Stimulated activated CD4-positive, alpha-beta T cell treated with anti-CD3 and anti-CD28 coated beads, Interleukin-2, amount 100 ng/mL, for 24 hours (primary cell): ENCODE measurements around the gene GNL3.
"Not testable (repeated sequence)": the region's sequence is repeated elsewhere in the genome, so short reads cannot be mapped to it uniquely, and the experiment has no call there.

Experiments
- DNase-seq, 2 donors: peaks; one replicate each; pipeline ENCODE4 v3.0.0-alpha.2; 2020

Gene GNL3

DNA sequence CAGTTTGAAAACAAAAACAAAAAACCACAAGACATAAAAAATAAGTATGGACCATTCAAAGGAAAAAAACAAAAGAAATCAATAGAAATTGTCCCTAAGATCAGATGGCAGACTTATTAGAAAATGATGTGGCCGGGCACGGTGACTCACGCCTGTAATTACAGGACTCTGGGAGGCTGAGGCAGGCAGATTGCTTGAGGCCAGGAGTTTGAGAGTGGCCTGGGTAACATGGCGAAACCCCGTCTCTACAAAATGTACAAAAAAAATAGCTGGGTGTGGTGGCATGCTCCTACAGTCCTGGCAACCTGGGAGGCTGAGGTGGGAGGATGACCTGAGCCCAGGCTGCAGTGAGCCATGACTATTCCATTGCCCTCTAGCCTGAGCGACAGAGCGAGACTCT lies 36.7 kb downstream of the GNL3 start:
- no peak for DNase-seq

DNA sequence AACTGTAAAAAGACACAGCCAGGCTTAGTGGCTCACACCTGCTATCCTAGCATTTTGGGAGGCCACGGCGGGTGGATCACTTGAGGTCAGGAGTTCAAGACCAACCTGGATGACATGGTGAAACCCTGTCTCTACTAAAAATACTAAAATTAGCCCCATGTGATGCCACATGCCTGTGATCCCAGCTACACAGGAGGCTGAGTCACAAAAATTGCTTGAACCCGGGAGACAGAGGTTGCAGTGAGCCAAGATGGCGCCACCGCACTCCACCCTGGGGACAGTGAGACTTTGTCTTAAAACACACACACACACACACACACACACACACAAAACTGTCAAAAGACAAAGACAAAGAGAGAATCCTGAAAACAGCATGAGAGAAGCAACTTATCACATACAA lies 38.1 kb downstream of the GNL3 start:
- no peak for DNase-seq

DNA sequence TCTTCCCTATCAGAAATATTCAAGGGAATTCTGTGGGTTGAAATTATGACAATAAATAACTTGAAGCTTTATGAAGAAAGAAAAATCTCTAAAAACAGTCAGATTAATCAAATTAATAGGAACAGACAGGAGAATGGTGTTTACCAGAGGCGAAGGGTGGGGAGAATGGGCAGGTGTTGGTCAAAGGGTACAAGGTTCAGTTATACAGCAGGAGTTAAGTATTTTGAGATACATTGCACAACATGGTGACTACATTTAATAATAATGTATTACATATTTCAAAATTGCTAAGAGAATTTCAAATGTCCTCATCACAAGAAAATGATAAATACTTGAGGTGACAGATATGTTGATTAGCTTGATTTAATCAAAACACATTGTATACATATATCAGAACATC lies 38.7 kb downstream of the GNL3 start:
- no peak for DNase-seq

DNA sequence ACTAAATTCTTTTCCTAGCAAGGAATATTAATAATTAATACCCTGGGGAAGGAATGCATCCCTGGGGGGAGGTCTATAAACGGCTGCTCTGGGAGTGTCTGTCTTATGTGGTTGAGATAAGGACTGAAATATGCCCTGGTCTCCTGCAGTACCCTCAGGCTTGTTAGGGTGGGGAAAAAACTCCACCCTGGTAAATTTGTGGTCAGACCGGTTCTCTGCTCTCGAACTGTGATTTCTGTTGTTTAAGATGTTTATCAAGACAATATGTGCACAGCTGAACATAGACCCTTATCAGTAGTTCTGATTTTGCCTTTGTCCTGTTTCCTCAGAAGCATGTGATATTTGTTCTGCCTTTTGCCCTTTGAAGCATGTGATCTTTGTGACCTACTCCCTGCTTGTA lies 42.9 kb downstream of the GNL3 start:
- not testable (repeated sequence) for DNase-seq

DNA sequence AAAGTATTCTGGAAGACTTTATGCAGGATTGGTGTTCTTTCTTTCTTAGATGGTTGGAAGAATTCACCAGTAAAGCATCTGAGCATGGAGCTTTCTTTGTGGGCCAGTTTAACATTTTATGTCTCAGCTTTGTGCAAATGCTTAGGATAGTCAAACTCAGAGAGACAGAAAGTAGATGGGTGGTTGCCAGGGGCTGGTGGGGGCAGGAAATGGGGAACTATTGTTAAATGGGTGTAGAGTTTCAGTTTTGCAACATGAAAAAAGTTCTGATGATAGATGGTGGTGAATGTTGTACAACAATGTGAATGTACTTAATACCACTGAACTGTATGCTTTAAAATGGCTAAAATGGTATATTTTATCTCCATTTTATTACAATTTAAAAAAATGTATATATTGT lies 44.8 kb downstream of the GNL3 start:
- no peak for DNase-seq

DNA sequence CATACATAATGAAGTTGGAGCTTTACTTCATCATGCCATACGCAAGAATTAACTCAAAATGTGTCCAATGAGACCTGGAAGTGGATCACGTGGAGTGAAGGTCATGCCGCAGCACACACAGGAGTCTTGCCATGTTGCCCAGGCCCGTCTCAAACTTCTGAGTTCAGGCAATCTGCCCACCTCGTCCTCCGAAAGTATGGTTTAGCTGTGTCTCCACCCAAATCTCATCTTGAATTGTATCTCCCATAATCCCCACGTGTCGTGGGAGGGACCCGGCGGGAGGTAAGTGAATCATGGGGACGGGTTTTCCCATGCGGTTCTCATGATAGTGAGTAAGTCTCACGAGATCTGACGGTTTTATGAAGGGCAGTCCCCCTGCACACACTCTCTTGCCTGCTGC lies 45.8 kb downstream of the GNL3 start:
- DNase-seq, result no peak

DNA sequence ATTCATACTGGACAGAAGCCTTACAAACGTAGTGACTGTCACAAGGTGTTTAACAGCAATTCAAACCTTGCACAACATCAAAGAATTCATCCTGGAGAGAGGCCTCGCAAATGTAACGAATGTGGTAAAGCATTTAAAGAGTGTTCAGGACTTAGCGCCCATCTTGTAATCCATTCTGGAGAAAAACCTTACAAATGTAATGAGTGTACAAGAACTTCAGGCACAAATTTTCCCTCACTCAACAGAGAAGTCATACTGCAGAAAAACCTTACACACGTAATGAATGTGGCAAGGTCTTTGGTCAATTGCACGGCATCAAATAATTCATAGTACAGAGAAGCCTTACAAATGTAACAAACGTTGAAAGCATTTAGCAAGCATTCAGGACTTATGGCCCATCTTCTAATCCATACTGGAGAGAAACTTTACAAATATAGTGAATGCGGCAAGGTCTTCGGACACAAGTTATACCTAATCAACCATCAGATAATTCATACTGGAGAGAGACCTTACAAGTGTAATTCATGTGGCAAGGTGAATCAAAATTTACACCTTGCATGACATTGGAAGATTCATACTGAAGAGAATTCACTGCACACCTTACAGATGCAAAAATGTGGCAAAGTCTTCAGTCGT lies 47.5 kb downstream of the GNL3 start:
- DNase-seq, result no peak

DNA sequence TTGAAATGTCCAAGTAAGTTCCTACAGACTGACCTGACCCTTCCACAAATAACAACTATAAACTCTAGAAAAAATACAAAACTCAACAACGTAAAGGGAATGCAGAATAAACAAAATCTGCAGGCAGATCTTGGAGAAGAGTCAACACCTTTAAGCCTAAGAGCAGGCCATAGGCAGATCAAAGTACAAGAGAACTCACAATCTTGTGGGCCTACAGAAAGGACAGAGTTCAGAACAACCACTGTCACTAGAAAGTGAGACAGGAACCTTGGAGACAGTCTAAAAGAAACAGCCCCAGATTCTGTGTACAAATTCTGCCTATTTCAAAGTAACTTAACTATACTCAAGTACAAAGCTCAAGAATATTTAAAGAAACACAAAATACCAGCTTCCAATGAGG lies 53.9 kb downstream of the GNL3 start:
- DNase-seq, result no peak

DNA sequence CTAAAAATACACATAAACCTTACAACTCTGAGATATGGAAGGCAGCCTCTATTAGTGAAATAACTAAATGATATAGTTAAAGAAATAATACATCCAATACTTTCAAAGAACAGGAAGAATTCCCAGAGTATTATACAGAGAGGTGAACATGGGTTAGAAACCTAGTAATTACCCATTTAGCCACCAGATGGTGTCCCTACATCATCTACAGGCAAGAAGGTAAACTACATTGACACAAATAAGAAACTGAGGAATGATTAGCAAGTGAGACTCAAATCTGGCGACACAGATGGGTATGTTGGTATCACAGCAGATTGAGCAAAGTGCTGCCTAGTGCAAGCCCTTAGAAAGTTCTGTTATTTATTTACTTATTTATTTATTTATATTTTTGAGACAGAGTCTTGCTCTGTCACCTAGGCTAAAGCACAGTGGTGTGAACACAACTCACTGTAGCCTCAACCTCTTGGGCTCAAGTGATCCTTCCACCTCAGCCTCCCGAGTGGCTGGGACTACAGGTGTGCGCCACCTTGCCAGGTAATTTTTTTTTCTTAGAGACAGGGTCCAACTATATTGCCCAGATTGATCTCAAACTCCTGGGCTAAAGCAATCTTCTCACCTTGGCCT lies 56.7 kb downstream of the GNL3 start:
- no peak for DNase-seq

DNA sequence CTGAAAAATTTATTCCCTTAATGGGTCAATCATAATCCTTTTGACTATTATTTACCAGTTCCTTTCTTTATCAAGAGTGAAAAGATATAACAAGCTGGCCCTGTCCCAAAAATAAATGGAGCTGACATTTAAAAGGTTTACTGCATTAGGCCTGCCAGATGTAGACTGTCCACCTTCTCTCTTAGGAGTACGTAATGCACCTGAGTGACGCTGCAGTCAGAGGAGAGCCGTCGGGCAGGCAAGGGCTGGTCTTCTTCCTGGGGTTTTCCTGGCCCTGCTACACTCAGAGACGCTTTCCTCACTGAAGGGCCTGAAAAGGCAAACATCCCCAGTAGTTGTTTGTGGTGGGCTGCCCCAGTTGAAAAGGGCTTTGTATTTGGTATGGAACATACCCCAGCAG lies 57.3 kb downstream of the GNL3 start:
- no peak for DNase-seq

DNA sequence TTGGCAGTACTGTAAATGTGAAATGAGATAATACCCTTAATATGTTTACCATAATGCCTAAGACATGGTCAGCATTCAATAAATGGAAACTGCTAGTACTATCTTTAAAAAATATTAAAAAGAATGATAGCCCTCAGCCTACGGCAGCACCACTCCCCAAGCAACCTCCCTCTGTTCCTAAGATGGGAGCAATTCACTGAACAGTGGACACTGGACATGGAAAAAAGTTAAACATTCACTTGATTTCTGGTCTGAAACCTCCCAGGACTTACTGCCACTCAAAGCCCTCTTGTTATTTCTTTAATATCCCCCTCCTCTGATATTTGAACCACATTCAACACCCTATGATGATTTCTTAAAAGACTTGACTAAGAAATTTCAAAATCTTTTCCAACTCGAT lies 57.9 kb downstream of the GNL3 start:
- no peak for DNase-seq
